Ammon's horn (tissue), 1 donor: ENCODE data around the gene TTLL11.
"Not testable (repeated sequence)": the region's sequence is repeated elsewhere in the genome, so short reads cannot be mapped to it uniquely, and the experiment has no call there.

Experiments
- DNase-seq: peaks from one replicate; pipeline ENCODE4 v3.0.0-alpha.2; 2016; ENCODE audit warnings: low spot score

Gene TTLL11

DNA sequence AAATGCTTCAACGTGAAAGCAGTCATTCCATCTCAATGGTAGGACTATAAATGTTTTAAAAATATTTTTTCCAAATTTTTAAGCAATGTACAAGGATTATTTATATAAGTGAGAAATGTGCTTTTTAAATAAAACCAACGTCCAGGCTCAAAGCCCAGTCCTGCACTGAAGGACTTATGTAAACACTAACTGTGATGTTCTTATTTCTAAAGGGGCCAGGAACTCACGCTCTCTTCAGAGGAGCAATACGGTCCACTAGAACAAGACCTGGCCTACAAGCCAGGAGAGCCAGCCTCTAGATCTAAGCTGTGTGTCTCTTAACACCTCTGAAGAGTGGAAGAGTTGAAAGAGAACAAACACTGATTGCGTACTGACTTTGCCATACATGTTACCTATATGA is 12.1 kb downstream of the TTLL11 start:
- no peak for DNase-seq

DNA sequence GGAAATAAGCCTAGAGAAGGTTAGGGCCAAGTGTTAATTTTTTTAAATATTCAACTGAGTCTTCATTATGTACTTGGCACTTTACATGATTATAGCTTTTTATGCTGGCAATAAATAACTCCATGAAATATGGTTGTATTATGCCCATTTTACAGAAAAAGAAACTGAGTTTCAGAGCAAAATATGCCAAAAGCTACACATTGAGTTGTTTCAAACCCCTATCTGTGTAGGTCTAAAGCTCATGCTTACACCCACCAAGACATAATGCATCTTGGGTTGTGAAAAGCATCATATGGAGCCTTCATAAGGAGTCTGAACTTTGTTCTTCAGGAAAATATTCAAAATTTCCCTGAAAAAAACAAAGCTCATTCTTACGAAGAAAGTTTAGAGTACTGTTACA is 14.6 kb downstream of the TTLL11 start:
- DNase-seq: no peak

DNA sequence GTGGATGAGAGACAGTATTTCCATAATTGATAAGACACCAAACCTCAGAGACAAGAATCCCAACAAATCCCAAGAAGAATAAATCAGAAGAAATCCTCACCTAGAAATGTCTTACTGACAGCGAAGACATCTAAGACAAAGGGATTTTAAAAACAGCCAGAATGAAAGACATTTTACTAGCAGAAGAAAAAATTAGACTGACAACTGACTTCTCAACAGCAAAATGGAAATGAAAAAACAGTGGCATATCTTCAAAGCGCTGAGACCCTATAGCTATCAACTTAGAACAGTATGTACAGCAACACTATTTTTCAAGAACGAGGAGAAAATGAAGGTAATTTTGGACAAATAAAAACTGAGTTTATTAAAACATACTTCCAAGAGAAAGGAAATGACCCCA is 16.3 kb downstream of the TTLL11 start:
- no peak for DNase-seq

DNA sequence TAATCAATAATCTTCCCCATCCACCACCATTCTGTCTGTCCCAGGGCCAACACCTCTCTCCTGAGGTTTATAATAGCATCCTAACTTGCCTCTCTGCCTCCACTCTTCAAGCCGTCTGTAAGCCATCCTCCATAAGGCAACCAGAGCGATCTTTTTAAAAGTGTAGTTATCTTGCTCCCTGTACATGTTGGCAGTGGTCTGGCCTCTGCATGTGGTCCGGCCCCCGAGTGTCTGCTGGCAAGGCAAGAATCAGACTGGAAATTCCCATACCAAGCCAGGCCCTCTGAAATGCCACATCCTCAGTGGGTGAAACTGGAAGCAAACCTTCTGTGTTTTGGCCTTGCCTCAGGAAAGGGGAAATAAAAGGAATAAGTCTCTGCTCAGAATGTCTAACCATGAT is 17.0 kb downstream of the TTLL11 start:
- no peak for DNase-seq

DNA sequence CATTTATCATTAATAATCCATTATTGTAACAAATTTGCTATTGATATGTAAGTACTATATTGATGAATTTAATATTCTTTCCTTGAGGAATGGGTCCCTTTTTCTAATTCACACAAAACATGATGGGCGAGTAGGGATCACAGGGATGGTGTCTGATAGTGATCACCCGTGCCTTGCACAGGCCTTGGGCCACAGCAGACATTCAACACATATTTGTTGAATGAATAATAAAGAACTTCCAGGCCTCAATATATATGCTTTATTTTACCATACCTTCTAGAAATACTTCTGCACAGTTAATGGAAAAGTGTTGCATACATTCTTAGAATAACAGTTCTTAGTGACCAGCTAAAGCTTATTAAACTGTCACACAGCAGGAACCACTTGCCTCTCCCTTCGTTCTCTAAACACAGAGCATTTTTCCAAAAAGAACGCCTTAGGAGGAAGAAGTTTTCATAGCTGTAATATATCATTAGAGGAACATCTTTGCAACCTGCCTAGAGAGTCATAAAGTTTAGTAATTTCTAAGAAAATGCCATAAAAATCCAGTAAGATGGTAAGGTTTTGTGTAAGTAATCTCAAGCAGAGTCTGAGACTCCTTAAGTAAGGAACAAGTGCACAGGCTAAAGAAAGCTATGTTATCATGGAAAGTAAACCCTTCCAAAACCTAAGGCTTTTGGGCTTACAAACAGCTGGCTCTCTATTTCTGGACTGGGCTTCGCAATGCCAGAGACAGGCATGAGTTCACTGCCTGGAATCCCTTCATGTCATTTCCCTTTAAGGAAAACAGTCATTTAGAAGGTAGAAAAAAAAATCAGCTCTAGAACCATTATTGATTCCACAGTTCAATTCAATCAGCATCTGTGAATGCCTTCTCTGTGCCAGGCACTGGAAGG is 17.7 kb downstream of the TTLL11 start:
- no peak for DNase-seq

DNA sequence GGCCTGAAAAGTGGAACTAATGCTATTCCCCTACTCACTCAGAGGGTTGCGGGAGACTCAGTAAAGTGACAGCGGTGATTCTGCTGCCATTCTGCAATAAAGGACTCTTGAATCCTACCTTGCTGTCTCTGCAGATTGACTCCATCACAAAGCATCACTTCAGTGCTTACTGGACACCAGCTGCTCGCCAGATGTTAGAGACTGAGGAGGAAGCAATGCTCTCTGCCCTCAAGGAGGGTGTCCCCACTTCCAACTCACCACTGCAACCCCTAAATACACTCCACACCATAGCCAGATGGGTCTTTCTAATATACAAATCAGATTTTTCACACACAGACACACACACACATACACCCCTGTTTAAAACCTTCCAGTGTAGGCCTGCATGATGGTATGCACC is 21.4 kb downstream of the TTLL11 start:
- DNase-seq: no peak

DNA sequence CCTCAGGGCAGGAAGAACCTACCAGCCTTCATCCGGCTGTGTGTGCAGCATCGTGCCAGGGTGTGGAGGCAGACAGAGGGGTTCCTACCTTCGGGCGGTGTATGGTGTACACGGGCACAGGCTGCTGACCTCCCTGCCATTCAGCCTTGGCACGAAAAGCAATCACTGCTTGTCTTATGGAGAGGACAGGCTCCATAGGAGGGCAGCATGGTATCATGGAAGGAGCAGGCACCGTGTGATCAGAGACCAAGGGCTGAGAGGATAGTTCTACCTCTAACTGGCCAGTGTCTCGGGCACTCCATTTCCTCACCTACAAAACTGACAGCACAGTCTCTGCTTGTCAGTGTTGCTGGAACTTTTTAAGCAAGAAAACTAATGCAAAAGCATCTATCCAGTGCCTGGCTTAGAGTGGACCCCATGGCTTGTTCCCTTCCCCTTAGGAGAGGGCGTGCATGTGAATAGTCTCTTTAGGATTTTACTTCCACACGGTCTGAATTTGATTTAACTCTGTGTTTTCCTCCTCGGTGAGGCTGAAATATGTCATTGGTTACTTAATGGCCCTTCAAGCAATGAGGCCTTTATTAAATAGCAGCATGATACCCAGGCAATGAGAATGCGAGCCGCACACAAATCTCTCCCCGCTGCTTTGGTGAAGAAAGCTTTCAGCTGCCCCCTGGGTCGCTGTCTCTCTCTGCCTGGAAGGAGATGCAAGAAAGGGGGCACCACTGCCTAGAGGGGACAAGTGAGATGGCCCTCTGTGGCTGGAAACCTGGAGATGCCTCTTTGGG is 22.2 kb downstream of the TTLL11 start:
- peak; percentile 63 for DNase-seq

DNA sequence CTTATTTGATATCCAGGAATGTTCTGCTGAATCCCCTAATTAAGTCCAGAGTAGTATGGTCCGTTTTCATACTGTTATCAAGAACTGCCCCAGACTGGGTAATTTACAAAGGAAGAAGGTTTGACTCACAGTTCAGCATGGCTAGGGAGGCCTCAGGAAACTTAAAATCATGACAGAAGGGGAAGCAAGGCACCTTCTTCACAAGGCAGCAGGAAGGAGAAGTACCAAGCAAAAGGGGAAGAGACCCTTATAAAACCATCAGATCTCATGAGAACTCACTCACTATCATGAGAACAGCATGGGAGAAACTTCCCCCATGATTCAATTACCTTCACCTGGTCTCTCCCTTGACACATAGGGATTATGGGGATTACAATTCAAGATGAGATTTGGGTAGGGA is 26.4 kb downstream of the TTLL11 start:
- not testable (repeated sequence) for DNase-seq

DNA sequence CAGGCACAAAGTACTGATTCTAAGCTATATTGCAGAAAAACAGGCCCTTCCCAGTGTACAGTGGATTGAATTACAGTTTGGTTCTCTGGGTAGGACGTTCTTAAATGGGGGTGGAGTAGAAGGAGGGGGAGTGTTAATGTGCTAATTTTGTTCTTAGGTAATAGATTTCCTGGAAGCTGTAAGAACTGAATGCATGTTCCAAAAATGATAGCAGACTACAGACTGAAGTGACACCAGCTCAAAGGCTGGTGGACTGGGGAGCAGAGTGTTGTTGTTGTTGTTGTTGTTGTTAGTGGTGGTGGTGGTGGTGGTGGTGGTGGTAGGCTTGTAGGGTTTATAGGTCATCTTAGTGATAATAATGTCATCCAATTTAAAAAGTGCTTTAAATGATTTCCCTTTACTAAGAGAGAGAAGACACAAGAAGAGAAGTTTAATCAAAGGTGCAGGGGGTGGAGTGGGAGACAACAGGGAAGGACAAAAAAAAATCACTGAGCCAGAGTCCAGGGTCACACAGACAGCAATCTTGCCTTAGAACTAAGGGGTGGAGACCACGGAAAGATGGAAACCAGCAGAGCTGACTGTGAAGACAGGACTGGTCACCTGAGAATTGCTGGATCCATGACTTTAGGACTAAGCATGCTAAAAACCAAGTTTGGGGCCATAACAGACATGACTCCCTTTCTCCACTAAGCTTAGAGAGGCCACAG is 27.0 kb downstream of the TTLL11 start:
- no peak for DNase-seq

DNA sequence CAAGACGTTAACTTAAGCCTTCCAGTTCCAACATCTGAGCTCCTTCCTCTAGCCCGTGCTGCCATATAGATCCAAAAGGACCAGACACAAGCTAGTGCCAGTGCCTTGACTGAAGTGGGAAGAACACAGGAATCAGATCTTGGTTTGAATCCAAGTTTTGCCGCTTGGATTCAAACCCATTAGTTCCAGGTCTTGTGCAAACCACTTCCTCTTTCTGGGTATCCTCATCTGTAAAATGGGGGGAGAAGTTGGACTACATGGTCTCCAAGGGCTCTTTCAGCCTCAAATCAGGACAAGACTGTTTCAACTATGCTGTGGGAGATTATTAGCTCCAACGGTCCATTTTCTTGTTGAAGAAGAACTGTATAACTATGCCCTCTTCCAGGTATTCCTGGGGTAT is 32.6 kb downstream of the TTLL11 start:
- no peak for DNase-seq

DNA sequence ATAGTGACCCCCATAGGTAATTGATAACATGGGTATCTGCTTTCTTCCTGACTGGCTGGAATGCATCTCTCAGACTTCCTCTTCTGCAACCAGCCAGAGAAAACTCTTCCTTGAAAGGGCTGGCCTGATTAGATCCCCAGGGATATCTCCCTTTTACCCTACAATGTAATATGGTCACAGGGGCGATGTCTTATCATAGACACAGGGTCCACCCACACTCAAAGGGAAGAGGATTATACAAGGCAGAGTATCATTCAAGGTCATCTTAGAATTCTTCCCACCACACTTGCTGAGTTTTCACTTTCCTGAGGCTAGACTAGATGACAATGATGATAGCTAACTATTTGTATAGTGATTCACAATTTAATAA is 33.2 kb downstream of the TTLL11 start:
- DNase-seq: no peak

DNA sequence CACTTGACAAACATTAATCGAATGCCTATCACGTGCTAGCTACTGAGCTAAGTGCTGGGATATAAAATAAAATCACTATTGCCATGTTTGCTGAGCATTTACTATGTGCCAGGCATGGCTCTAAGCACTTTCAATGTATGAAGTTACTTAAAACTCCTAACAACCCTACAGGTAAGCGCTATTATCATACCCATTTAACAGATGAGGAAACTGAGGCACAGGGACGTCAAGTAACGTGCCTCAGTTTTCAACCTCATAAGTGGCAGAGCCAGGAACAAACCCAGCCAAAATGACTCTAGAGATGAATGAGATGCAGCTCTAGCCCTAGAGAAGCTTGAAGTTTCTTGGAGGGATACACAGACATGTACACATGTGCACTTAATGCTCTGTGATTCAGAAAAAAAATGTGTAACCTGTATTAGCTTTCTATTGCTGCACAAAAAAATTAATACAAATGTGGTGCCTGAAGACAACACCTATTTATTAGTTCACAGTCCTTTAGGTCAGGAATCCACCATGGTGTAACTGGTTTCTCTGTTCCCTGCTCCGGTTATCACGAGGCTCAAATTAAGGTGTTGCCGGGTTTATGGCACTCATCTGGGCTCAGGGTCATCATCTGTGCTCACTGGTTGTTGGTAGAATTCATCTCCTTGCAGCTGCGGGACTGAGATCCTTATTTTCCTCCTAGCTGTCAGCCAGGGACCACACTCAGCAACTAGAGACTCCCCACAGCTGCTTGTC is 33.7 kb downstream of the TTLL11 start:
- no peak for DNase-seq

DNA sequence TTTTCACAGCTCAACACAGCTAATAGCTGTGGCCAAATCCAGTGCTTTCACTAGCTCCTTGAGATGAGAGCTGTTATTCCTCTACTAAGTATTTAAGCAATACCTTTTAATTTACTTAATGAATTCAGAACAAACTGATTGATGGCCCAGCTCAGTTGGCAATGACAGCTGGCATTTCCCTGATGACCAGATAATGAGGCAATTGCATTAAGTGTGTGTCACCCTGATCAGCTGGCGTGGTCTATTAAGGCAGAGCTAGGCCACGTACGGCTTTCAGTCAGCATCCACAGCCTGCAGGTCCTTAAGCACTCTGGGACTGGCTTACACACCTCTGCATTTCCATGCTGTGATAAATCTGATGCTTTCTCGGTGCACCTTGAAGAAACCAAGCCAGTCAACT is 34.4 kb downstream of the TTLL11 start:
- DNase-seq: no peak

DNA sequence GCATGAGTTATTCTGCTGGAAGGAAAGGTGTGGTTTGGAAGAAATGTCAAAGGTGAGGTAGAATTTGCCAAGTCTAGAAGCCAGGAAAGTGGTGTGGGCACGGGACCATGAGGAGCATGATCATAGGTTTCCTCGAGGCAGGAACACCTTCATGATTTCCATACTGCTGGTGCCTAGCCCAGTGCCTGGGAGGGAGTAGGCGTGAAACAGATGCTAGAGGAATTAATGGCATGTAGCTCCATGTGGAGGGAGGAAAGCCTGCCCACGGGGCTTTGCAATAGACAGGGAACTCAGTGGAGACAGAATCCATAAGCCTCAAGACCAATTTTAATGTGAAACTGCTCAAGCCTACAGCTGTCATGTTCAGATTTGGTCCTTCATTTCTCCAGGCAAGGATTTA is 35.1 kb downstream of the TTLL11 start:
- DNase-seq: peak; percentile 71

DNA sequence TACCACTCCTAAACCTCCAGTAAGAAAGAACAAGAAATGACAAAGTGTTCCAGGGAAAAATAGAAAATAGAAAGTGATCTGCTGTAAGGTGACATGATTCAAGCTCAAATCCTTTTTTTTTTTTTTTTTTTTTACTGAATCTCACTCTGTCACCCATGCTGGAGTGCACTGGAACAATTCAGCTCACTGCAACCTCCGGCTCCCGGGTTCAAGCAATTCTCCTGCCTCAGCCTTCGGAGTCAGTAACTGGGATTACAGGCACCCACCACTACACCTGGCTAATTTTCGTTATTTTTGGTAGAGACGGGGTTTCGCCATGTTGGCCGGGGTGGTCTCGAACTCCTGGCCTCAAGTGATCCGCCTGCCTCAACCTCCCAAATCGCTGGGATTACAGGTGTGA is 35.9 kb downstream of the TTLL11 start:
- DNase-seq: no peak

DNA sequence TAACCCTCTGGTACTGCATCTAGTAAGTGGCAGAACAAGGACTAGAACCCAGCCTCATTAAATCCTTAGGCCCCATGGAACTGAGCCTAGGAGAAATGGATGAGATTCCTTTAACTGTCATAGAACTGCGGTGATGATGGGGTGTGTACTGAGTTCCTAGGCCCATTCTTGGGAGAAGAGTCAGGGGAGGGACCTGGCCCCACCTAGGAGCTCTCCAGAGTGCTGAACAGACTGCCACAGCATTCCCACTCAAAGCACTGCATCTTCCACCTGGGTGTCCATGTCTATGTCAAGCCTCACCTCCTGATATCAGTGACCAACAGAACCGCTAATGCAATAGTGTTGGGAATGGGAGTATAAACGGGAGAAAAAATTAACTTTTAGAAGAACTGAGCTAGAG is 36.6 kb downstream of the TTLL11 start:
- DNase-seq: no peak

DNA sequence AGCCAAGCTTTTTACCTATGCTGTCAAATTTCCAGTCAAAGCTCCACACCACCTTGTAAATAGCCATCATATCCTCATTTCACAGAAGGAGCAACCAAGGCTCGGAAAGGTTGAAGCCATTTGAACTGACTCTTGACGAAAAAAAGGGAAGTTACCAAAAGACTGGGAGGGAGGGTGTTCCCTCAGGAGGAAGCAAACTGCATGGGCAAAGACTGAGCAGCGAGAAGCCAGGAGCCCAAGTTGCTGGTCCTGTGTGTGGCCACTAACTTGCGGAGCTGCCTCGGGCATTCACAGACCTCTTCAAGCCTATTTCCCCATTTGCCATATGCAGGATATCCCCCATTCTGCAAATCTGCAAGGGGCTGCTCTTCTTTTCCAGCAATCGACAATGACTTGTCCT is 37.4 kb downstream of the TTLL11 start:
- DNase-seq: peak; percentile 41

DNA sequence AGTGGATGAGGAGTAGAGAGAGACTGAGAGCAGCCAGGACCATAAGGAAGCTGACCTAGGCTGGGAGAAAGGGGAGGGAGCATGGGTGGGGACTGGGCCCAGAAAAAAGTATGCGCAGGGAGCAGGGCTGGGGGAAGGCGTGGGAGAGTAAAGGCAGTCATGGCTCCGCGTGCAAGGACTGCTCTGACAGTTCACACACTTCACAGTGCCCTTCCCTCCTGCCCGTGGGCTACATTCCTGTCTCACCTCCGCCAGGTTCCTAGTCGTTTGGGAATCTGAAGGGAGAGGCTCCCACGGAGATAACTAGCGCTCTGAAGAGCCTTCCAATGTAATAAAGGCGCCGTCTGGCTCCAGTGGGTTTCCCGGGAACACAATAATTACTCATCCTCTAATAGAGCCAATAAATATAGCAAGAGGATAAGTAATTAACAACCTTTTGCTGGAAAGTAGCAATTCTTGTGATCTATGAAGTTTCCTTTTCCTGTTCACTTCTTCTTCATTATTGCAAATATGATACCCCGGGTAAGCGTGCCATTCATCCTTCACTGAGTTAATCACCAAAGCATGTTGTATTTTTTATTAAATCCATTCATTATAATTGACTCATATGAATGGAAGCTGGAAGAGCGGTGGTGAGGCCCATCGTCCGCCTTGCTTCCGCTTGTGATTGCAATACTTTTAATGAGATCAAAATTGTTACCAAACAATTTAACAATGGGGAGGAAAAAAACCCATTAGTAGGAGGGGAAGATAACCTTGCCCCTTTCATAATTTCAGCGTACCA is 39.3 kb downstream of the TTLL11 start:
- DNase-seq: no peak

DNA sequence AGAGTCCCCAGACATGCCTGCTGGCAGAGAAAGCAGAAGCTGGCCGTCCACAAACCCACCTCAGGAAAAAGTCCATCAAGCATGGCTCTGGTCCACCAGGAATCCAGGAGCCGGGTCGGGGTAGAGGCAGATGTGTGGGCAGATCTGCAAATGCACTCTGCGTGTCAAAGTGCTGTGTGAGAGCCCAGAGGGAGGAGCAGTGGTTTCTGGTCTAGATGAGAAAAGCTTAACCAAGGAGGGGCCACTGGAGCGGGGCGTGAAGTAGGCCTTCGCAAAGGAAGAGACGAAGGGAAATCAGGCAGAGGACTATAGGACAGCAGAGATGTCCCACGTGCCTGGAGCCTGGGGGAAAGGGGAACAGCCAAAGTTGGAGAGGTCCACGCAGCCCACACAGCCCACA is 40.0 kb downstream of the TTLL11 start:
- no peak for DNase-seq

DNA sequence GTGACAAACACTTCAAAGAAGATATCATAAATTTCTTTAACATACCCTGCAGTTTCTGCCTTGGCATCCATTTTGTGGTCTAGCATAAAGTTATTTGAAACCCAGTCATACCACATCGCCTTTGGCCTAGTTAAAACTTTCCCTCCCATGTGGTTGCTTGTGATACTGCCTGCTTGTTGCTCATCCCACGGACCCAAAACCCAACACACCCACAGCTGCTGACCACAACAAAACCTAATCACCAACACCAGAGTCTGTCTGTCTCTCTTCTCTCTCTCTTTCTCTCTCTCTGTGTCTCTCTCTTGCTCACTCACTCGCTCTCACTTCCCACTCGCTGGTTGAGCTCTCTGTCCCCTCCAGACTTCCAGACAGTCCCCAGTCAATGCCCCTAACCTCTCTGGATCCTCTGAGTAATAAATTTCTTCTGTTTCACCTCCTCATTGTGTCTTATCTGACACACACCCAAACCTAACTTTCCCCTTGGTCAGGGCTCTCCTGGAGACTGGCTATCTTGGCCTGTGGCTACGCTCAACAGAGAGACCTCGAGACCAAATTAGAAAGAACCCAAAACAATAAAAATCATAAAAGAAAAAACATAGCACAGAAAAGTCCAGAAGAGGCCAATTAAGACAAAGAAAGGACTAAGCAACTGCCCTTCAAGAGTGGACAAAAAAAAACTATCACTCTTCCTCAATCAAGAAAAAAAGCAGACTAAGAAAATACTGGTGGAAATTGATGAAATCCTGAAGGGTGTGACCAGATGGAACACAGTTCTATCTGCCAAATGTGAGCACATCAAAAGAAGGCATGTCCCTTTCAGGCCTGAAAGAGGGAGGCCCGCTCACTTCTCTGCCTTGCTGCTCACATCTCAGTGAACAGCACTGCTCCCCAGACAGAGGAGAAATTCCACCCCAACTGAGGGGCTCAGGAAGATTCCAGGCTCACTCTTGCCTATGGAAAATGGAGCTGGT is 41.5 kb downstream of the TTLL11 start:
- DNase-seq: no peak
